PC-3 (cell line): ENCODE results near the gene DYSF.

Experiments
- CTCF ChIP-seq: fragments of 300-600 bp; sonication (generic); conservative IDR thresholded peaks from 2 replicates; pipeline ENCODE4 v1.5.1; 2017; ENCODE audit warnings: antibody characterized with exemption, low read depth, mild to moderate bottlenecking, low read length
- EZH2 ChIP-seq: fragments of 300-600 bp; sonication (generic); IDR thresholded peaks from one replicate; pipeline ENCODE4 v1.6.1; 2017; ENCODE audit warnings: antibody characterized with exemption, mild to moderate bottlenecking, low read length; ENCODE audit not compliant: unreplicated experiment
- EZH2phosphoT487 ChIP-seq: fragments of 300-600 bp; sonication (generic); IDR thresholded peaks from 2 replicates; pipeline ENCODE4 v1.6.1; 2018; ENCODE audit warnings: mild to moderate bottlenecking, antibody characterized with exemption, low read length, borderline replicate concordance

- no peak for TF ChIP-seq CTCF
- no peak for TF ChIP-seq EZH2
- TF ChIP-seq EZH2phosphoT487: no peak
These were observed 210.8 kb downstream of the DYSF start for GRCh38 chr2:71664161-71664560.
